Sigmoid colon (tissue), 4 donors: ENCODE data around the gene IRF2BPL.

Experiments used
- POLR2A ChIP-seq, 2 donors: fragments of 450-650 bp; IDR thresholded peaks; one replicate each; pipeline ENCODE4 v1.6.1; 2016; ENCODE audit warnings: antibody characterized with exemption in 2 of 2, mild to moderate bottlenecking in 2 of 2, moderate library complexity in 2 of 2
- POLR2AphosphoS5 ChIP-seq, 4 donors: sonication (generic); formaldehyde crosslinking; IDR thresholded peaks; one replicate each; pipeline ENCODE4 v1.6.1; 2017; ENCODE audit warnings: antibody characterized with exemption in 4 of 4
- TF ChIP-seq, protein P1 (sequence below), 4 experiments: fragments of 450-650 bp in 3 of 4; fragments of 200-600 bp in 1 of 4; IDR thresholded peaks; one replicate each; pipeline ENCODE4 v1.5.1; 2016 to 2019; ENCODE audit warnings: antibody characterized with exemption in 4 of 4, mild to moderate bottlenecking in 3 of 4, moderate library complexity in 2 of 4

DNA sequence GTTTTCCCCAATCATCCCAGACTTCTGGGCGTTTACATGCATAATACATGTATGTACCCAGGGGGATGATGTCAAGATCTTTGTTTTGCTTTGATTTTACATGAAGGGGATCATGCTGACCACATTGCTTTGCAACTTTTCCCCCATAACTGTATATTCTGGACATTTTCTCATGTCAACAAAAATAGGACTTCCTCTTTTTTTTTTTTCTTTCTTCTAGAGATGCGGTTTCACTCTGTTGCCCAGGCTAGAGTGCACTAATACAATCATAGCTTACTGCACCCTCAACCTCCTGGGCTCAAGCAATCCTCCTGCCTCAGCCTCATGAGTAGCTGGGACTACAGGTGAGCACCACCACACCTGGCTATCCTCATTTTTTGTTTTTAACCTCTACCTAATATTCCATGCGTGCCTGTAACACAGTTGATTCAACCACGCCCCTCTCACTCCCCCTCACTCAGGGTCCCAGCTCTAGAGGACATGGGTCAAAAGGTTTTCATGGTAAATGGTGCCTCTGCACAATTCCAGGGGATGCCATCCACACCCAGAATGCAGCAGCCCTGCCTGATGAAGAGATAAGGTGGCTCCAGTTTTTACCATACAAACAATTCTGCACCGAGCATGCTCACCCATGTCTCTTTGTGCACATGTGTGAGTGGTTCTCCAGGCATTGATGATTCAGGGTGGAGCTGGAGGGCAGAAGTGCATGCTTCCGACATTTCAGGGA is 37.5 kb upstream of the IRF2BPL start:
- no peak for TF ChIP-seq POLR2A (IDR thresholded peaks at IDR 0.05)
- no peak for TF ChIP-seq POLR2AphosphoS5 (IDR thresholded peaks at IDR 0.05)
- TF ChIP-seq, protein P1, sequence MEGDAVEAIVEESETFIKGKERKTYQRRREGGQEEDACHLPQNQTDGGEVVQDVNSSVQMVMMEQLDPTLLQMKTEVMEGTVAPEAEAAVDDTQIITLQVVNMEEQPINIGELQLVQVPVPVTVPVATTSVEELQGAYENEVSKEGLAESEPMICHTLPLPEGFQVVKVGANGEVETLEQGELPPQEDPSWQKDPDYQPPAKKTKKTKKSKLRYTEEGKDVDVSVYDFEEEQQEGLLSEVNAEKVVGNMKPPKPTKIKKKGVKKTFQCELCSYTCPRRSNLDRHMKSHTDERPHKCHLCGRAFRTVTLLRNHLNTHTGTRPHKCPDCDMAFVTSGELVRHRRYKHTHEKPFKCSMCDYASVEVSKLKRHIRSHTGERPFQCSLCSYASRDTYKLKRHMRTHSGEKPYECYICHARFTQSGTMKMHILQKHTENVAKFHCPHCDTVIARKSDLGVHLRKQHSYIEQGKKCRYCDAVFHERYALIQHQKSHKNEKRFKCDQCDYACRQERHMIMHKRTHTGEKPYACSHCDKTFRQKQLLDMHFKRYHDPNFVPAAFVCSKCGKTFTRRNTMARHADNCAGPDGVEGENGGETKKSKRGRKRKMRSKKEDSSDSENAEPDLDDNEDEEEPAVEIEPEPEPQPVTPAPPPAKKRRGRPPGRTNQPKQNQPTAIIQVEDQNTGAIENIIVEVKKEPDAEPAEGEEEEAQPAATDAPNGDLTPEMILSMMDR (IDR thresholded peaks at IDR 0.05): no peak
